H1 (cell line): ENCODE data around the gene CAPN3. TPM values are rescaled to one million over a fixed set of nuclear protein-coding genes. Genes with fewer than 3 reads are reported as not detected.

Source experiments
- CTCF ChIA-PET: fragments of 300-600 bp; sonication (Branson Sonifier 250); formaldehyde crosslinking; loops from one replicate; lab custom pipeline; 2021; ENCODE audit not compliant: partially characterized antibody; lab: Charles Lee
- POLR2A ChIA-PET: fragments of 300-600 bp; sonication (Branson Sonifier 250); formaldehyde crosslinking; loops from one replicate; lab custom pipeline; 2021; ENCODE audit warnings: inconsistent platforms; ENCODE audit not compliant: partially characterized antibody; lab: Charles Lee
- DNase-seq, 2 experiments: peaks; one replicate each; pipeline versions ENCODE4 v3.0.0 to v3.0.0-alpha.2; 2010 to 2022; ENCODE audit warnings: low spot score in 2 of 2, low read depth in 1 of 2, mixed read lengths in 1 of 2
- FAIRE-seq: peaks from 2 replicates; lab custom pipeline; 2011; peaks lifted over from hg19 to GRCh38; lab: Jason Lieb, UNC
- H2AFZ ChIP-seq: 2 replicates; pipeline ENCODE4 v1.8.1; 2012; ENCODE audit warnings: low read length, inconsistent platforms
- H2AK5ac ChIP-seq: 2 replicates; pipeline ENCODE4 v1.6.1; 2013; ENCODE audit warnings: low read depth, low read length
- H2BK120ac ChIP-seq: replicated peaks from 2 replicates; pipeline ENCODE3; 2013; ENCODE audit warnings: low read depth, low read length, inconsistent platforms
- H2BK12ac ChIP-seq: 2 replicates; pipeline ENCODE4 v1.6.1; 2013; ENCODE audit warnings: low read depth, low read length
- H2BK15ac ChIP-seq: 2 replicates; pipeline ENCODE4 v1.6.1; 2013; ENCODE audit warnings: low read length
- H2BK20ac ChIP-seq: 2 replicates; pipeline ENCODE4 v1.6.1; 2013; ENCODE audit warnings: low read length
- H2BK5ac ChIP-seq: 2 replicates; pipeline ENCODE4 v1.6.1; 2013; ENCODE audit warnings: low read depth, low read length
- H3K14ac ChIP-seq: 2 replicates; pipeline ENCODE4 v1.6.1; 2013; ENCODE audit warnings: inconsistent platforms; ENCODE audit not compliant: insufficient read length
- H3K18ac ChIP-seq: 2 replicates; pipeline ENCODE4 v1.6.1; 2013; ENCODE audit warnings: low read length; ENCODE audit errors: extremely low read depth
- H3K23ac ChIP-seq: 2 replicates; pipeline ENCODE4 v1.6.1; 2013; ENCODE audit warnings: inconsistent platforms; ENCODE audit not compliant: insufficient read length
- H3K23me2 ChIP-seq: 2 replicates; pipeline ENCODE4 v1.6.1; 2013; ENCODE audit warnings: low read depth, low read length
- H3K27ac ChIP-seq: 2 replicates; pipeline ENCODE4 v1.6.1; 2011; ENCODE audit warnings: low read depth, low read length, inconsistent platforms
- H3K27me3 ChIP-seq, 4 experiments: replicated peaks in 1 of 4; 1 replicate in 1 of 4; 2 replicates in 3 of 4; pipeline versions ENCODE4 v1.6.1 to v1.8.1; 2011 to 2013; ENCODE audit warnings: low read length in 3 of 4, mild to moderate bottlenecking in 3 of 4, inconsistent platforms in 2 of 4, mixed read lengths in 2 of 4, moderate library complexity in 1 of 4; ENCODE audit not compliant: control insufficient read depth in 3 of 4, insufficient read depth in 3 of 4; ENCODE audit errors: extremely low read depth in 1 of 4
- H3K36me3 ChIP-seq, 4 experiments: 2 replicates each; pipeline versions ENCODE4 v1.6.1 to v1.8.1; 2011 to 2013; ENCODE audit warnings: mild to moderate bottlenecking in 4 of 4, low read length in 3 of 4, moderate library complexity in 2 of 4, control low read depth in 1 of 4, inconsistent platforms in 1 of 4; ENCODE audit not compliant: insufficient read depth in 4 of 4, control insufficient read depth in 2 of 4
- H3K4ac ChIP-seq: replicated peaks from 2 replicates; pipeline ENCODE3; 2013; ENCODE audit warnings: low read length, low read depth, mixed read lengths, inconsistent platforms; ENCODE audit not compliant: insufficient read length
- H3K4me1 ChIP-seq, 4 experiments: replicated peaks in 1 of 4; 1 replicate in 1 of 4; 2 replicates in 3 of 4; pipeline versions ENCODE4 v1.6.1 to v1.8.1; 2011 to 2013; ENCODE audit warnings: low read length in 3 of 4, inconsistent platforms in 2 of 4, mixed read lengths in 1 of 4; ENCODE audit not compliant: insufficient read depth in 4 of 4, control insufficient read depth in 3 of 4
- H3K4me2 ChIP-seq, 2 experiments: 2 replicates each; pipeline versions ENCODE4 v1.6.1 to v1.8.1; 2011 to 2013; ENCODE audit warnings: low read depth in 2 of 2, low read length in 2 of 2, control low read depth in 1 of 2, inconsistent platforms in 1 of 2, mild to moderate bottlenecking in 1 of 2; ENCODE audit not compliant: insufficient read depth in 1 of 2
- H3K4me3 ChIP-seq, 4 experiments: fragments of 200-600, 300-600 bp in 1 of 4; sonication (generic), shearing (Covaris generic), sonication (Bioruptor Twin) in 1 of 4; 2 replicates each; pipeline versions ENCODE4 v1.5.1 to v1.8.1; 2011 to 2016; ENCODE audit warnings: low read length in 4 of 4, low read depth in 3 of 4, control low read depth in 2 of 4, inconsistent platforms in 2 of 4, mild to moderate bottlenecking in 2 of 4, mixed read lengths in 1 of 4, moderate library complexity in 1 of 4; ENCODE audit not compliant: insufficient read depth in 2 of 4; ENCODE audit errors: extremely low read depth in 1 of 4
- H3K56ac ChIP-seq: replicated peaks from 2 replicates; pipeline ENCODE3; 2013; ENCODE audit warnings: low read depth, mild to moderate bottlenecking, mixed read lengths, low read length, inconsistent platforms; ENCODE audit not compliant: insufficient read length
- H3K79me1 ChIP-seq: 2 replicates; pipeline ENCODE4 v1.6.1; 2013; ENCODE audit warnings: low read depth, low read length, control low read depth
- H3K79me2 ChIP-seq, 2 experiments: 2 replicates each; pipeline versions ENCODE4 v1.6.1 to v1.8.1; 2012 to 2013; ENCODE audit warnings: low read length in 2 of 2, mild to moderate bottlenecking in 2 of 2, inconsistent platforms in 1 of 2; ENCODE audit not compliant: insufficient read depth in 2 of 2, control insufficient read depth in 1 of 2
- H3K9ac ChIP-seq, 4 experiments: replicated peaks in 1 of 4; 1 replicate in 1 of 4; 2 replicates in 3 of 4; pipeline versions ENCODE4 v1.6.1 to v1.8.1; 2011 to 2013; ENCODE audit warnings: low read depth in 3 of 4, low read length in 3 of 4, control low read depth in 2 of 4, mild to moderate bottlenecking in 2 of 4, moderate library complexity in 2 of 4, inconsistent platforms in 1 of 4; ENCODE audit errors: extremely low read depth in 1 of 4
- H3K9me3 ChIP-seq, 2 experiments: 2 replicates each; pipeline versions ENCODE4 v1.6.1 to v1.8.1; 2012 to 2013; ENCODE audit warnings: mild to moderate bottlenecking in 2 of 2, moderate library complexity in 2 of 2, control low read depth in 1 of 2, inconsistent platforms in 1 of 2, low read depth in 1 of 2, low read length in 1 of 2, mixed read lengths in 1 of 2; ENCODE audit not compliant: insufficient read depth in 2 of 2
- H4K20me1 ChIP-seq, 2 experiments: replicated peaks in 1 of 2; 2 replicates each; pipeline versions ENCODE3 to v1.8.1; 2011 to 2013; ENCODE audit warnings: inconsistent platforms in 2 of 2, low read length in 2 of 2, mild to moderate bottlenecking in 1 of 2; ENCODE audit not compliant: insufficient read depth in 2 of 2, control insufficient read depth in 1 of 2
- H4K5ac ChIP-seq: 2 replicates; pipeline ENCODE4 v1.6.1; 2013; ENCODE audit warnings: low read length, low read depth, mixed read lengths, inconsistent platforms; ENCODE audit not compliant: insufficient read length
- H4K8ac ChIP-seq: 2 replicates; pipeline ENCODE4 v1.8.0; 2013; ENCODE audit warnings: mild to moderate bottlenecking, moderate library complexity, low read length, inconsistent platforms; ENCODE audit not compliant: insufficient read depth; ENCODE audit errors: extremely low read depth
- H4K91ac ChIP-seq: replicated peaks from 2 replicates; pipeline ENCODE3; 2013; ENCODE audit warnings: low read length, mixed read lengths, inconsistent platforms; ENCODE audit not compliant: insufficient read length
- ASH2L ChIP-seq: fragments of 200-600, 300-600 bp; sonication (generic); IDR thresholded peaks from one replicate; pipeline ENCODE4 v1.7.1; 2017; ENCODE audit warnings: low read length
- CEBPB ChIP-seq: IDR thresholded peaks from 2 replicates; pipeline ENCODE4 v1.6.1; 2012; ENCODE audit warnings: low read depth, low read length
- CTBP2 ChIP-seq: IDR thresholded peaks from 2 replicates; pipeline ENCODE4 v1.7.0; 2011; ENCODE audit warnings: borderline replicate concordance, mild to moderate bottlenecking, moderate library complexity, mixed read lengths, low read length; ENCODE audit not compliant: insufficient read depth, insufficient read length
- HDAC6 ChIP-seq: IDR thresholded peaks from one replicate; pipeline ENCODE4 v1.7.1; 2012; ENCODE audit warnings: low read depth, mild to moderate bottlenecking, inconsistent platforms, low read length, moderate library complexity
- KDM4A ChIP-seq: IDR thresholded peaks from one replicate; pipeline ENCODE4 v1.7.1; 2012; ENCODE audit warnings: low read depth, mild to moderate bottlenecking, moderate library complexity, low read length, inconsistent platforms; ENCODE audit not compliant: severe bottlenecking
- NRF1 ChIP-seq: IDR thresholded peaks from 2 replicates; pipeline ENCODE4 v1.6.1; 2011; ENCODE audit warnings: mild to moderate bottlenecking, low read depth, low read length, improper control_type of control experiment
- POLR2A ChIP-seq, 2 experiments: IDR thresholded peaks; 1 replicate in 1 of 2; 2 replicates in 1 of 2; pipeline ENCODE4 v1.6.1; 2011; ENCODE audit warnings: low read depth in 2 of 2, low read length in 2 of 2, mild to moderate bottlenecking in 2 of 2; ENCODE audit errors: control extremely low read depth in 1 of 2
- RNF2 ChIP-seq: fragments of 200-900, 300-1000 bp; sonication (generic); IDR thresholded peaks from 2 replicates; pipeline ENCODE4 v1.7.1; 2016; ENCODE audit warnings: borderline replicate concordance, low read depth, mild to moderate bottlenecking, antibody characterized with exemption, low read length; ENCODE audit not compliant: poor library complexity, severe bottlenecking; ENCODE audit errors: missing control alignments
- TAF1 ChIP-seq: IDR thresholded peaks from 2 replicates; pipeline ENCODE4 v1.6.1; 2011; ENCODE audit warnings: mild to moderate bottlenecking, low read depth, low read length
- ZNF274 ChIP-seq: IDR thresholded peaks from 2 replicates; pipeline ENCODE4 v1.7.0; 2012; ENCODE audit warnings: low read length, borderline replicate concordance; ENCODE audit errors: extremely low read depth
- WGBS, 2 experiments: shearing (Covaris generic) in 1 of 2; methylation state at CpG; one replicate each; pipeline versions ENCODE4 v1.1.6 to v1.1.7; 2013 to 2015; ENCODE audit warnings: low lambda C conversion rate in 2 of 2, mixed read lengths in 2 of 2, inconsistent platforms in 1 of 2, low coverage in 1 of 2, missing lambda C conversion rate in 1 of 2; ENCODE audit not compliant: insufficient replicate concordance in 2 of 2, insufficient coverage in 1 of 2, insufficient read length in 1 of 2; ENCODE audit errors: extremely low coverage in 1 of 2, missing lambda C conversion rate in 1 of 2; 5-methylcytosine and 5-hydroxymethylcytosine counted together
- polyA plus RNA-seq, 7 experiments: library from polyadenylated mRNA; depleted of rRNA in 3 of 7; stranded (reverse) in 5 of 7; unstranded in 2 of 7; fragments of >200 nt in 5 of 7; fragments of 200-250 nt in 2 of 7; gene quantifications; 1 replicate in 5 of 7; 2 replicates in 1 of 7; 4 replicates in 1 of 7; pipeline versions ENCODE4 v1.2.1 to v1.2.3, GENCODE V29; 2011 to 2013; ENCODE audit warnings: missing spikeins in 2 of 7, mixed read lengths in 2 of 7
- total RNA-seq: library from RNA; stranded (reverse); fragmentation: NEBNext Ultra II Directional; extraction: Animal tissue kit (Norgen Biotek cat#: 25700); gene quantifications from 2 replicates; pipeline ENCODE4 v1.2.1, GENCODE V29; 2021
- TF ChIP-seq, protein P1 (sequence below): IDR thresholded peaks from 2 replicates; pipeline ENCODE4 v1.6.1; 2012; ENCODE audit warnings: inconsistent platforms

The CAPN3 gene
- total and polyA plus RNA-seq, 2 of the 8 experiments (the other 6 are each of a cell fraction or from before 2014, with no cell fraction given), result 0.80 to 2.1 TPM

DNA sequence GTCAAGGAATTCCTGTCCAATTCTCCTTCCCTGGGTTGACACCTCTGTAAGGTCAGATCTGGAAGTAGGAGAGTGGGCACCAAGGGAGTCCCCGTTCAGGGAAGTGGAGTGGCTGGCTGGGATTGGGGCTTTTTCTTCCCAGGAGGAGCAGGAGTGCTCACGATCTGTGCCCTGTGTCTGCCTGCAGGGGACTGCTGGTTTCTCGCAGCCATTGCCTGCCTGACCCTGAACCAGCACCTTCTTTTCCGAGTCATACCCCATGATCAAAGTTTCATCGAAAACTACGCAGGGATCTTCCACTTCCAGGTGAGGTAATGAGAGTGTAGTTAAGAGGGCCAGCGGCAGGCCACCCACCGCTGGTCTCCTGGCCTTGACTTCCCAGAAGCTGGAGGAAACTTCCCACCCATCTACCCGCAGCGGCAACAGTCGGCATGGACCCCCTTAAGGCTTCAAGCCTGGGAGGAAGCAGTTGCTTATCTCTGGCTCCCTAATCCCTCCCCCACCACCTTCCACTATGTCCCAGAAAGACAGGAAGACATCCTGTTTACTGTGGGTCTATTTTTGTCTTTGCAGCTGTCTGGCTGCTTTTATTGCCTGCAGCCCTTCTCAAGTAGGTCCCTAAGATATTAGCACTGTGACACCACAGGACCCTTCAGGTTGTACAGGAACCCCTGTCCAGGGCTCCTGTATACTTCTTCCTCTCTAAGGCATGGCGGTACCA lies 26.8 kb downstream of the CAPN3 start:
- Histone ChIP-seq H2BK12ac (no peak overlapping the region), H3K9me3 (no peaks in the 10 kb centered on the region), H3K23ac (no peak overlapping the region), H3K4me1 (peaks cover 0 to 12% (median 4%) of the 10 kb centered on the region in 4 experiments; a peak in 5 of 7 replicates), H4K91ac (no peak overlapping the region), H3K79me2 (no peaks in the 10 kb centered on the region), H4K20me1 (no peaks in the 10 kb centered on the region), H4K8ac (no peak overlapping the region; the same call in 1 of the 2 replicates), H4K5ac (no peak overlapping the region), H2BK5ac (peak overlapping the region; percentile 5; the same call in 1 of the 2 replicates), H3K18ac (no peak overlapping the region), H3K27me3 (no peaks in the 10 kb centered on the region), H3K4ac (no peak overlapping the region), H3K56ac (no peak overlapping the region), H3K4me3 (no peak overlapping the region), H3K27ac (no peak overlapping the region), H2BK15ac (no peak overlapping the region; the same call in 1 of the 2 replicates), H3K14ac (no peak overlapping the region), H3K36me3 (no peaks in the 10 kb centered on the region), H2AFZ (peak overlapping the region; percentile 86), H2BK20ac (peak overlapping the region; percentile 3; the same call in 1 of the 2 replicates), H3K4me2 (no peak overlapping the region), H3K9ac (no peak overlapping the region), H2BK120ac (no peak overlapping the region), H3K79me1 (no peaks in the 10 kb centered on the region), H2AK5ac (no peak overlapping the region), H3K23me2 (no peaks in the 10 kb centered on the region)
- WGBS, 2 experiments, result 92% methylated on average over 12 of the region's 12 CpGs; no CpG with 5 or more reads in 1 of the 2 experiments
- FAIRE-seq, result no peak
- POLR2A ChIA-PET, result interaction anchor here (0.6 to 1.4 kb wide), 3 partner anchors 72 to 234 kb away, joined by 3 to 4 read pairs (median 3); no protein-coding TSS in a partner anchor
- CTCF ChIA-PET, result interaction anchor here (0.6 to 5.7 kb wide), 32 partner anchors 7 to 316 kb away, joined by 3 to 34 read pairs (median 4); partner anchors contain the start of genes GANC, PLA2G4F, TMEM87A and VPS39
- peak in 1 of 2 experiments; percentile 48 for DNase-seq
- TF ChIP-seq CEBPB (no peak), HDAC6 (no peak), CTBP2 (no peak), RNF2 (no peak), KDM4A (no peak), ZNF274 (no peak), NRF1 (no peak), ASH2L (no peak), POLR2A (IDR thresholded peaks at IDR 0.05; ENCODE audit: control extremely low read depth in 1 of 2, low read depth in 2 of 2, low read length in 2 of 2) (no peak), TAF1 (no peak)
- TF ChIP-seq, protein P1, sequence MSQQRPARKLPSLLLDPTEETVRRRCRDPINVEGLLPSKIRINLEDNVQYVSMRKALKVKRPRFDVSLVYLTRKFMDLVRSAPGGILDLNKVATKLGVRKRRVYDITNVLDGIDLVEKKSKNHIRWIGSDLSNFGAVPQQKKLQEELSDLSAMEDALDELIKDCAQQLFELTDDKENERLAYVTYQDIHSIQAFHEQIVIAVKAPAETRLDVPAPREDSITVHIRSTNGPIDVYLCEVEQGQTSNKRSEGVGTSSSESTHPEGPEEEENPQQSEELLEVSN, result no peak
